Measurements from ENCODE around the gene SETD1B.

The SETD1B gene

GRCh38 chr12:121829250-121829918 lies 25.6 kb downstream of the SETD1B start:
- no peak overlapping the region for H2AFZ ChIP-seq (ENCODE audit: low read depth, low read length)
- no peaks in the 10 kb centered on the region for H4K20me1 ChIP-seq (ENCODE audit: insufficient read depth, low read length)
- no peak overlapping the region for H3K4me3 ChIP-seq (ENCODE audit: low read length)
- H3K4me2 ChIP-seq (ENCODE audit: low read length) = no peak overlapping the region
- no peaks in the 10 kb centered on the region for H3K27me3 ChIP-seq (ENCODE audit: low read depth, low read length)
- peaks cover 57% of the 10 kb centered on the region for H3K36me3 ChIP-seq (replicated peaks; ENCODE audit: low read depth, low read length)
- TF ChIP-seq EZH2phosphoT487 (IDR thresholded peaks at IDR 0.05; ENCODE audit: low read depth) (no peak), CTCF (IDR thresholded peaks at IDR 0.05; ENCODE audit: low read depth, low read length) (no peak)
- no peak overlapping the region for H3K9ac ChIP-seq (ENCODE audit: low read length)
- H3K79me2 ChIP-seq (ENCODE audit: low read length) = no peaks in the 10 kb centered on the region; the same call in 1 of the 2 replicates
- H3K27ac ChIP-seq (ENCODE audit: low read length) = no peak overlapping the region
- H3K4me1 ChIP-seq (ENCODE audit: low read length) = no peaks in the 10 kb centered on the region
- H3K9me3 ChIP-seq (ENCODE audit: insufficient read depth, low read length) = no peaks in the 10 kb centered on the region

- no peak for TF ChIP-seq EZH2phosphoT487 (IDR thresholded peaks at IDR 0.05; ENCODE audit: low read depth)
- TF ChIP-seq CTCF (IDR thresholded peaks at IDR 0.05; ENCODE audit: low read depth, low read length) = no peak
- no peak overlapping the region for H3K4me2 ChIP-seq (ENCODE audit: low read length)
- no peaks in the 10 kb centered on the region for H3K9me3 ChIP-seq (ENCODE audit: insufficient read depth, low read length)
- H2AFZ ChIP-seq (ENCODE audit: low read depth, low read length) = no peak overlapping the region
- no peaks in the 10 kb centered on the region for H3K4me1 ChIP-seq (ENCODE audit: low read length)
- H4K20me1 ChIP-seq (ENCODE audit: insufficient read depth, low read length) = no peaks in the 10 kb centered on the region
- no peaks in the 10 kb centered on the region; the same call in 1 of the 2 replicates for H3K79me2 ChIP-seq (ENCODE audit: low read length)
- peaks cover 54% of the 10 kb centered on the region for H3K36me3 ChIP-seq (replicated peaks; ENCODE audit: low read depth, low read length)
- H3K27me3 ChIP-seq (ENCODE audit: low read depth, low read length) = no peaks in the 10 kb centered on the region
- H3K4me3 ChIP-seq (ENCODE audit: low read length) = no peak overlapping the region
- H3K9ac ChIP-seq (ENCODE audit: low read length) = no peak overlapping the region
- no peak overlapping the region for H3K27ac ChIP-seq (ENCODE audit: low read length)
Observed at GRCh38 chr12:121830134-121830533, 26.3 kb downstream of the SETD1B start.

GRCh38 chr12:121830588-121831265 lies 26.9 kb downstream of the SETD1B start:
- no peaks in the 10 kb centered on the region for H4K20me1 ChIP-seq (ENCODE audit: insufficient read depth, low read length)
- peaks cover 52% of the 10 kb centered on the region for H3K36me3 ChIP-seq (replicated peaks; ENCODE audit: low read depth, low read length)
- no peak for TF ChIP-seq EZH2phosphoT487 (IDR thresholded peaks at IDR 0.05; ENCODE audit: low read depth)
- TF ChIP-seq CTCF (IDR thresholded peaks at IDR 0.05; ENCODE audit: low read depth, low read length) = no peak
- no peaks in the 10 kb centered on the region for H3K79me2 ChIP-seq (ENCODE audit: low read length)
- no peak overlapping the region for H2AFZ ChIP-seq (ENCODE audit: low read depth, low read length)
- H3K4me1 ChIP-seq (ENCODE audit: low read length) = no peaks in the 10 kb centered on the region
- H3K27me3 ChIP-seq (ENCODE audit: low read depth, low read length) = no peaks in the 10 kb centered on the region
- no peak overlapping the region for H3K9ac ChIP-seq (ENCODE audit: low read length)
- no peak overlapping the region for H3K4me3 ChIP-seq (ENCODE audit: low read length)
- H3K9me3 ChIP-seq (ENCODE audit: insufficient read depth, low read length) = no peaks in the 10 kb centered on the region
- no peak overlapping the region for H3K27ac ChIP-seq (ENCODE audit: low read length)
- no peak overlapping the region for H3K4me2 ChIP-seq (ENCODE audit: low read length)

- H3K36me3 ChIP-seq (replicated peaks; ENCODE audit: low read depth, low read length) = peaks cover 44% of the 10 kb centered on the region
- H3K27me3 ChIP-seq (ENCODE audit: low read depth, low read length) = no peaks in the 10 kb centered on the region
- H3K9me3 ChIP-seq (ENCODE audit: insufficient read depth, low read length) = no peaks in the 10 kb centered on the region
- no peaks in the 10 kb centered on the region for H3K4me1 ChIP-seq (ENCODE audit: low read length)
- H3K9ac ChIP-seq (ENCODE audit: low read length) = no peak overlapping the region
- H2AFZ ChIP-seq (ENCODE audit: low read depth, low read length) = no peak overlapping the region
- H3K4me3 ChIP-seq (ENCODE audit: low read length) = no peak overlapping the region
- H3K79me2 ChIP-seq (ENCODE audit: low read length) = no peaks in the 10 kb centered on the region
- H3K4me2 ChIP-seq (ENCODE audit: low read length) = no peak overlapping the region
- H3K27ac ChIP-seq (ENCODE audit: low read length) = no peak overlapping the region
- H4K20me1 ChIP-seq (ENCODE audit: insufficient read depth, low read length) = no peaks in the 10 kb centered on the region
- TF ChIP-seq CTCF (IDR thresholded peaks at IDR 0.05; ENCODE audit: low read depth, low read length) (no peak), EZH2phosphoT487 (IDR thresholded peaks at IDR 0.05; ENCODE audit: low read depth) (no peak)
Observed at GRCh38 chr12:121831571-121832245, 27.9 kb downstream of the SETD1B start.

Measured in OCI-LY3 (cell line).